ENCODE measurements around the gene CAMK2G.

Gene CAMK2G

GRCh38 chr10:73865459-73866442, 8.6 kb downstream of the CAMK2G start:
- H3K4me1 ChIP-seq (ENCODE audit: control insufficient read depth, insufficient read depth, low read length), result peaks cover 9% of the 10 kb centered on the region
- no peaks in the 10 kb centered on the region for H3K27me3 ChIP-seq (ENCODE audit: control insufficient read depth, insufficient read depth, low read length)
- H3K36me3 ChIP-seq (ENCODE audit: control insufficient read depth, insufficient read depth, low read length), result no peaks in the 10 kb centered on the region
- H3K4me3 ChIP-seq (ENCODE audit: low read length), result no peak overlapping the region
- no peak overlapping the region for H3K9ac ChIP-seq (ENCODE audit: low read length)
- no peaks in the 10 kb centered on the region for H3K9me3 ChIP-seq (ENCODE audit: control insufficient read depth, low read length)

DNA sequence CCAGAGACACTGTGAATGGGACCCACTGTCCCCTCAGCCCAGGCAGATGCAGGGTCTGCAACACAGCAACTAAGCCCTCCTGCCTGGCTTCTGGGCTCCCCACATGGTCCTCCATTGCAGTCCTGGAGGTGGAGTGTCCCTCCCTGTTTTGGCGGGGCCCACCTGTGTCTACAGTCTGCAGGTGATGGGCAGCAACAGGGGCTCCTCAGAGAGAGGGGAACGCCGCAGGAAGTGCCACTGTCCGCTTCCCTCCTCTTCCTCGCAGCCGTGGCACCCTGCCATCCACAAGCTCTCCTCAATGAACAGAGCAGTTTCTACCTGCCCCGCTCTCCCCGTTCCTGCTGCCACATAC, 9.3 kb downstream of the CAMK2G start:
- Histone ChIP-seq H3K27me3 (ENCODE audit: control insufficient read depth, insufficient read depth, low read length) (no peaks in the 10 kb centered on the region), H3K36me3 (ENCODE audit: control insufficient read depth, insufficient read depth, low read length) (no peaks in the 10 kb centered on the region), H3K4me1 (ENCODE audit: control insufficient read depth, insufficient read depth, low read length) (peaks cover 7% of the 10 kb centered on the region), H3K4me3 (ENCODE audit: low read length) (no peak overlapping the region), H3K9me3 (ENCODE audit: control insufficient read depth, low read length) (no peaks in the 10 kb centered on the region), H3K9ac (ENCODE audit: low read length) (no peak overlapping the region)

- H3K9ac ChIP-seq (ENCODE audit: low read length), result no peak overlapping the region
- H3K4me1 ChIP-seq (ENCODE audit: control insufficient read depth, insufficient read depth, low read length), result peaks cover 7% of the 10 kb centered on the region
- H3K9me3 ChIP-seq (ENCODE audit: control insufficient read depth, low read length), result no peaks in the 10 kb centered on the region
- H3K4me3 ChIP-seq (ENCODE audit: low read length), result no peak overlapping the region
- H3K36me3 ChIP-seq (ENCODE audit: control insufficient read depth, insufficient read depth, low read length), result peaks cover 9% of the 10 kb centered on the region
- no peaks in the 10 kb centered on the region for H3K27me3 ChIP-seq (ENCODE audit: control insufficient read depth, insufficient read depth, low read length)
These were observed 10.1 kb downstream of the CAMK2G start for GRCh38 chr10:73864229-73864628.

DNA sequence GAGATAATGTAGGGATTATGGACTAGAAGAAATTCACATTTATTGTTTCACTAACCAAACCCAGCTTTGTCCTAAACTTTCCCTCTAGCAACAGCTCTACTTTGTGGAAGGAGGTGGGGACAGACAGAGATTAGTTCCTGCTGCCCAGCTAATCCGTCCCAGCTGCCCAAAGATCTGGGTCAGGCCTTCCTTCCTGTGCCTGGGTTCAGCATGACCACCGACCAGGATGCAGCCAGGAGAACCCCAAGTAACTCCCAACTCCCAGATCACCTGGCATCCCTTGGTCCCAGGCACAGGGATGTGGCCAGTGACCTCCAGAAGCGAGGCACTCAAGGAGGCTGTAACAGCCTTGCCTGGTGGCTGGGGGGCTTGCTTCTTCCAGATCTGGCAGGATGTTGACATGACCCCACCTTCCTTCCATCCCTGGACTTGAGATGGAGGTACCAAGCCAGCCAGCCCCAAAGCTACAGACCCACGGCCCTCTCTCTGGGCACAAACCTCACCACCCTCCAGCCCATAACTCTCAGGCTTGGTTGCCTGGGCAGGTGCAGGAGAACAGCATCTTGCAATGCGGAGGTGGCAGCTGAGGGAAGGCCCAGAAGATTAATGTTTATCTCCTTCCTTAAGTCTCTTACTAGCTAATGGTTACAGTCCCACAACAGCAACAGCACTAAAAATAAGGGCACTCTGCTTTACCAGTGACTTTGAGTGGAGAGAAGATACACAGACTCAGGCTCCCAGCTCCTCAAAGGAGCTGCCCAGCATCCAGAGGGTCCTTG, 11.1 kb downstream of the CAMK2G start:
- Histone ChIP-seq H3K27me3 (ENCODE audit: control insufficient read depth, insufficient read depth, low read length) (no peaks in the 10 kb centered on the region), H3K4me1 (ENCODE audit: control insufficient read depth, insufficient read depth, low read length) (peaks cover 7% of the 10 kb centered on the region), H3K4me3 (ENCODE audit: low read length) (no peak overlapping the region), H3K9ac (ENCODE audit: low read length) (no peak overlapping the region), H3K9me3 (ENCODE audit: control insufficient read depth, low read length) (no peaks in the 10 kb centered on the region), H3K36me3 (ENCODE audit: control insufficient read depth, insufficient read depth, low read length) (peaks cover 10% of the 10 kb centered on the region)

- Histone ChIP-seq H3K9me3 (ENCODE audit: control insufficient read depth, low read length) (no peaks in the 10 kb centered on the region), H3K27me3 (ENCODE audit: control insufficient read depth, insufficient read depth, low read length) (no peaks in the 10 kb centered on the region), H3K4me1 (ENCODE audit: control insufficient read depth, insufficient read depth, low read length) (peaks cover 7% of the 10 kb centered on the region), H3K36me3 (ENCODE audit: control insufficient read depth, insufficient read depth, low read length) (peaks cover 10% of the 10 kb centered on the region), H3K4me3 (ENCODE audit: low read length) (no peak overlapping the region), H3K9ac (ENCODE audit: low read length) (no peak overlapping the region)
These were observed 12.3 kb downstream of the CAMK2G start for GRCh38 chr10:73862011-73862410.

GRCh38 chr10:73859784-73860491, 14.4 kb downstream of the CAMK2G start:
- Histone ChIP-seq H3K4me3 (ENCODE audit: low read length) (no peak overlapping the region), H3K4me1 (ENCODE audit: control insufficient read depth, insufficient read depth, low read length) (peaks cover 6% of the 10 kb centered on the region), H3K36me3 (ENCODE audit: control insufficient read depth, insufficient read depth, low read length) (peaks cover 10% of the 10 kb centered on the region), H3K9me3 (ENCODE audit: control insufficient read depth, low read length) (no peaks in the 10 kb centered on the region), H3K27me3 (ENCODE audit: control insufficient read depth, insufficient read depth, low read length) (no peaks in the 10 kb centered on the region), H3K9ac (ENCODE audit: low read length) (no peak overlapping the region)

DNA sequence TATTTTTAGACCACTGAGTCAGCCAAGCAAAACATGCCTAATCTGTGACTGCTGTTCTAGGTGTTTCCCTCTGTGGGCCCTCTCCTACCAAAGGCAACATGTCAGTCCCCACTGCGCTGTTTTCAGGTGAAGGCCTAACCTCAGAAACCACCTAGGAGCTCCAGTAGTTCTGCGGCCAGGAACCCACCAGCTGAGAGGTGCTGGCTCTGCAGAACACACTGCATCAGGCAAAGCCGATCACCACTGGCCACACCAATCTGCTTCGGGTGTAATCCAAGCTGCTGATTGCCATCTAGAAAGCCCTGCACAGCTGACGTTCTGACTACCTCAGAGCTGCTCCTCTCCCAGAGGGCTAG, 14.9 kb downstream of the CAMK2G start:
- no peak overlapping the region for H3K9ac ChIP-seq (ENCODE audit: low read length)
- no peaks in the 10 kb centered on the region for H3K9me3 ChIP-seq (ENCODE audit: control insufficient read depth, low read length)
- H3K4me3 ChIP-seq (ENCODE audit: low read length), result no peak overlapping the region
- no peaks in the 10 kb centered on the region for H3K27me3 ChIP-seq (ENCODE audit: control insufficient read depth, insufficient read depth, low read length)
- H3K4me1 ChIP-seq (ENCODE audit: control insufficient read depth, insufficient read depth, low read length), result peaks cover 6% of the 10 kb centered on the region
- H3K36me3 ChIP-seq (ENCODE audit: control insufficient read depth, insufficient read depth, low read length), result peaks cover 10% of the 10 kb centered on the region

DNA sequence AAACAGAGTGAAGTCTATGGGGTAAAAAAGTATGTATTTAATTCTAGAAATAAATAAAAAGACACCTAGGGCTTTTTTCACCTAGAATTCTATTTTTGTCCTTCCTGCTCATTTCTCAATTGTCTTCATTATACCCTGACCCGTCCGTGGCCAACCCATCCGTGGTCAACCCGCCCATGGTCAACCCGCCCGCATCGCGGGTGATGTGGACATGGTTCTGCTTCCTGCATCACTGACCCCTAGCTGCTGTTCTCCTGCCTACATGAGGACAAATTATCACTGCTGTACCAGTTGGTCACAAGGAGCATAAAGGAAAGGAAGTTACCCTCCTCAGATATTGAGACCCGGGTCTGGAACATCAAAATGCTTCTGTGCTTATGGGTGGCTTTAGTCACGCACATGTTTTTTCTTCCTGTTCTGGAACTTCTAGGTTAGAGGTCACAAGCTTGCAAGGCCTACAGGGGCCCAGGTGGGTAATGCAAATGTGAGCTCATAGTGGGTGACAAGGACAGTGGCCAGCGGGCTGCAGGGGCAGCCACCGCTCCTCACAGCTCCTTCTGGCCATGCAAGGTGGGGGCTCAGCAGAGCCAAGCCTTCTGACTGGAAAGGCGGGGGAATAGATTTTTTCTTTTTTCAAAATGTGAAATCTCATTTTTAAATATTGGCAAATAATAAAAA, 15.5 kb downstream of the CAMK2G start:
- Histone ChIP-seq H3K36me3 (ENCODE audit: control insufficient read depth, insufficient read depth, low read length) (peaks cover 10% of the 10 kb centered on the region), H3K9me3 (ENCODE audit: control insufficient read depth, low read length) (no peaks in the 10 kb centered on the region), H3K4me1 (ENCODE audit: control insufficient read depth, insufficient read depth, low read length) (peaks cover 6% of the 10 kb centered on the region), H3K4me3 (ENCODE audit: low read length) (no peak overlapping the region), H3K9ac (ENCODE audit: low read length) (no peak overlapping the region), H3K27me3 (ENCODE audit: control insufficient read depth, insufficient read depth, low read length) (no peaks in the 10 kb centered on the region)

DNA sequence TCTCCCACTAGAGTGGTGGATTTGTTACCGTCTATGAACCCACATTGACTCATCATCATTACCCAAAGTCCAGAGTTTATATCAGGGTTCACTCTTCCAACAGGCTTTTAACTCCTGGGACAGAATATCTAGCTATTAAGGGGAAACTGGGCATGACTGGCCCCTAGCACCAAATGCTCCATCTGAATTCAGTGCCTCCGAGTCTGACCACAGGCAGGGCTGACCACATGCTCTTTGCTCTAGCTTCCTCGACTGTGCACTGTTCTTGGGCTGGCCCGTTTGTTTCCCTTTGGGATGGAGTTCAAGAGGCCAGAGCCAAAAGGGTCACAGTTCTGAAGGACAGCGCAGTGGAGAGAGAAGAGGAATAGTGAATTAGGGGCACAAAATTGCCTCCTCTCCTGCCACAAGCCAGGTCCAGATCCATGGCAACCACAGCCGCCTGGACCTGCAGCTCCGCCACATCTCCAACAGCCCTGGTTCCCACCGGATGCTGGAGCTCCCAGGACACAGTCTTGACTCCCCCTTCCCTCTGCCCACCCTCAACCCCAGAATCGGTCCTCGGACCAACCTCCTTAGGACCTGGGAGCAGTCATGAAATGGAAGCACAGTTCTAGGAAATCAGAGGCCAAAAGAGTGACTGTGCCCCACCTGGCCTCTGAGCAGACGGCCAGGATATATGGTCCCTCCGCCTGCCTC, 16.2 kb downstream of the CAMK2G start:
- Histone ChIP-seq H3K27me3 (ENCODE audit: control insufficient read depth, insufficient read depth, low read length) (no peaks in the 10 kb centered on the region), H3K9ac (ENCODE audit: low read length) (no peak overlapping the region), H3K4me3 (ENCODE audit: low read length) (no peak overlapping the region), H3K4me1 (ENCODE audit: control insufficient read depth, insufficient read depth, low read length) (peaks cover 6% of the 10 kb centered on the region), H3K9me3 (ENCODE audit: control insufficient read depth, low read length) (no peaks in the 10 kb centered on the region), H3K36me3 (ENCODE audit: control insufficient read depth, insufficient read depth, low read length) (peaks cover 13% of the 10 kb centered on the region)

- H3K36me3 ChIP-seq (ENCODE audit: control insufficient read depth, insufficient read depth, low read length), result peaks cover 16% of the 10 kb centered on the region
- H3K9me3 ChIP-seq (ENCODE audit: control insufficient read depth, low read length), result no peaks in the 10 kb centered on the region
- H3K27me3 ChIP-seq (ENCODE audit: control insufficient read depth, insufficient read depth, low read length), result no peaks in the 10 kb centered on the region
- no peak overlapping the region for H3K4me3 ChIP-seq (ENCODE audit: low read length)
- H3K9ac ChIP-seq (ENCODE audit: low read length), result no peak overlapping the region
- H3K4me1 ChIP-seq (ENCODE audit: control insufficient read depth, insufficient read depth, low read length), result peaks cover 6% of the 10 kb centered on the region
These were observed 16.9 kb downstream of the CAMK2G start for GRCh38 chr10:73857446-73857845.

DNA sequence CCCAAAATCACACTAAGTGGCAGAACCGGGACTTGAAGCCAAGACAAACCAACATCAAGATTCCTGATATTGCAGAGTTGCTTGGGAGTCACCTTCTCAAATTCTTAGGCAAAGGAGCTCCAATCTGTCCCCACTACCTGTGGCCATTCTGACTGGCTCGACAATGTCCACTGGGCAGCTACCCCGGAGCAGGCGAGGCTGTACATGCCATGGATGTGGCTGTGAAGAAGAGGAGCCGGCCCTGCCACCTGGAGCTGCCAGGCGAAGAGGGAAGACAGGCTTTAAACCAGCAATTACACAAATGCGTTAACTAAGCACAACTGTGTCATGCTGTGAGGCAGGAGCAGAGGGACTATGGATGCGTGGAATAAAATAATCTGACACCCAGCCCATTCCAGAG, 18.1 kb downstream of the CAMK2G start:
- Histone ChIP-seq H3K36me3 (ENCODE audit: control insufficient read depth, insufficient read depth, low read length) (peaks cover 19% of the 10 kb centered on the region), H3K9me3 (ENCODE audit: control insufficient read depth, low read length) (no peaks in the 10 kb centered on the region), H3K27me3 (ENCODE audit: control insufficient read depth, insufficient read depth, low read length) (no peaks in the 10 kb centered on the region), H3K9ac (ENCODE audit: low read length) (no peak overlapping the region), H3K4me3 (ENCODE audit: low read length) (no peak overlapping the region), H3K4me1 (ENCODE audit: control insufficient read depth, insufficient read depth, low read length) (peaks cover 6% of the 10 kb centered on the region)
